HG03066 (cell line): Measurements from ENCODE around the gene TRAPPC3.
A peak's percentile ranks its signal among the peaks of the same experiment; 100 is the strongest.

ENCODE experiments used
- ATAC-seq: cut with Tn5 transposase; IDR thresholded peaks from one replicate; pipeline ENCODE4 v1.9.1; 2021; ENCODE audit warnings: low read depth; ENCODE audit not compliant: unreplicated experiment

The TRAPPC3 gene

GRCh38 chr1:36107394-36107793 is 41.9 kb downstream of the TRAPPC3 start:
- no peak for ATAC-seq

- ATAC-seq: no peak
Measured at GRCh38 chr1:36106269-36106668, 43.0 kb downstream of the TRAPPC3 start.

GRCh38 chr1:36101546-36101945 is 47.7 kb downstream of the TRAPPC3 start:
- no peak for ATAC-seq

GRCh38 chr1:36100376-36100775 is 48.9 kb downstream of the TRAPPC3 start:
- no peak for ATAC-seq

- no peak for ATAC-seq
Measured at GRCh38 chr1:36099681-36100341, 49.5 kb downstream of the TRAPPC3 start.

GRCh38 chr1:36098650-36099365 is 50.5 kb downstream of the TRAPPC3 start:
- no peak for ATAC-seq

DNA sequence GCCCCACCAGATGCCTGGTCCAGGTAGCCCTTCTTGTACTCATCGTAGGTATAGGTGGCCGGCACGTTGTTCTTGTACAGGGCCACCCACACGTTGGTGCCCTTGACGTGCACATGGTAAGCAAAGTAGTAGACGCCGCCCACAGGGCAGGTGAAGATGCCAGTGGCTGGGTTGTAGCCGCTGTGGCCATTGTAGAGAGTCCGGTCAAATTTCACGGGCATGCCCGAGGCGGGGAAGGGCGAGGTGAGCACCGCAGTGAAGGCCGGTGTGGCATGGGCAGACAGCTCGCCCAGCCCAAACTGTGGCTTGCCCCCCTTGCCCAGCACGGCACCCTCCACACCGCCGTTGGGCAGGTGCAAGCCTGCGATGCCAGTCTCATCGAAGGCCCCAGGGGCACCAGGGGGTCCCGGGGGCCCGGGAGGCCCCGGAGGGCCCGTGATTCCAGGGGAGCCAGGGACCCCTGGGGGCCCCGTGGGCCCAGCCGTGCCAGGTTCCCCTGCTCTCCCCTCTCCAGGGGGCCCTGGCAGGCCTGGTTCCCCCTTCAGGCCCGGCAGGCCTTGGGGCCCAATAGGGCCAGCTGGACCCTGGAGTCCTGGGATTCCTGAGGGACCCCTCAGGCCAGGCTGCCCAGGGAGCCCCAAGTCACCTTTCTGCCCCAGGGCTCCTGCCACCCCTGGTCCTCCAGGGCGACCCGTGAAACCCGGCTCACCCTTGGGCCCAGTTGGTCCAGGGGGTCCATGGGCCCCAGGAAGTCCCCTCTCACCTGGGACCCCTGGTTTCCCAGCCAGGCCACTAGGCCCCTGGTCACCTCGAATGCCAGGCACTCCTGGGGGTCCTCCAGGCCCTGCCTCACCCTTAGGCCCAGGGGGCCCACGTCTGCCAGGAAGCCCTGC is 51.3 kb downstream of the TRAPPC3 start:
- ATAC-seq: no peak

DNA sequence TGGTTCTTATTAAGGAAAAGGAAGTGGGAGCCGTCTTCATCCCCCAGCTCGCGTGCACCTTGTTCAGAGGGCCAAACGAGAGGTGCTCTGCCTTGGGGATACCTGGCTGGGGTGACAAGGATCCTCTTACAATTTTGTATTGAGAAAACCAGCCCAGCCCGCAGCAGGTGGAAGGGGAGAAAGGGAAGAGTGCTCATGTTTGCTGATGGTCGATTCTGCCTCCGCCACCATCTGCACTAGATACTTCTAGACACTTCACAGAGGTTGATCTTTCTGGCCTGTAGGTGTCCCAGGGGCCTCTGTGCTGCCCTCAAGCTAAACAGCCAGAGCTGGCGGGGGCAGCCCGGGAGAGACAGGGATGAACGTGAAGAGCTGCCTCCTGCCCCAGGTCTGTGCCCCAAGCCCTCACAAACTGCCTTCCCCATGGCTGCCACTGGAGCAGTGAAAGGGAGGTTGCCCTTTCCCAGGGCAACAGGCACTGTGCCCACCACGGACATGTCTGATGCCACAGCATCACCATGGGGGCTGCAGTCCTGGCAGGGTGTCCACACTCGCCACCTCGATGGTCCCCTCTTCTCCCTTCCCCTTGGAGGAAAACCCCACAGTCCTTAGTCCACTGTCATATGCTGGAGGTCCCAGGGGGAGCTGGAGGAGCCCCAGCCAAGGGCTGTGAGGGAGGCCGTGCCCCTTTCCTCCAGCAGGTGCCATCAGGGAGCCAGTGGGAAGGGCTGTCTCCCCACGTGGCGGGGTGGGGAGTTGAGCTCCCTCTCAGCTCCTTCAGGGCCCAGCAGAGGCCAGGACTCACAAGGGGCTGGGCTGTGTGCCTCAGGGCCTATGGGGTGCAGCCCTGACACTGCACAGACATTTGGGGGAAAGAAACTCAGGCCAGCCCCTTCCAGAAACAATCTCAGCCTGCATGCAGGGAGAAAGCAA is 52.5 kb downstream of the TRAPPC3 start:
- ATAC-seq: no peak

DNA sequence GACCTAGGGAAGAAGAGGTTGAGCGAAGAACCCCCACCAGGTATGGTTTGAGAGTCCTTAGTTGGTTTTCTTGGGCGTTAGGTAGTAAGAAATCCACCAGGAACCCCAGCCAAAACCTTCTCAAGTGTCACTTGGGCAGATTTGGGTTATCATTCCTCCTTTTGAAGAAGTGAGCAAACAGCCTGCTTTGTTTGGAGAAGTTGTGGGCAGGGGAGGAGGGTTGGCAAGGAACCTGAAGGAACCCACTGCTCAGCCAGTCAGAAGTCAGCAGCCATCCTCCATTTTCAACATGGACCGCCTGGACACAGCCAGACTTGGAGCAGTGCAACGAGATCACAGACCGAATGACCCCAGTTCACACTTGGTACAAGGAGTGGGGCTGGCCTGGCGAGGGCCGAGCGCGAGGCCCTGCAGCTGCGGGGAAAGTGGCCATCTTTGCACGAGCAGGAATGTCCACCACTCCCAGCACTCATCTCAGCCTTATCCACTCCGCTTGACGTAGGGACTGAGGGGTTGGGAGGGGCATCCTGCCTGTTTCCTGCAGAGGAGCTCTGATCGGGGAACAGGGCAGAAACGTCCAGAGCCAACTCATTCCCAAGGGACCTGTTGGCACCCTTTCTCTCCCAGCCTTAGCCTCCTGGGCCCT is 53.4 kb downstream of the TRAPPC3 start:
- no peak for ATAC-seq

DNA sequence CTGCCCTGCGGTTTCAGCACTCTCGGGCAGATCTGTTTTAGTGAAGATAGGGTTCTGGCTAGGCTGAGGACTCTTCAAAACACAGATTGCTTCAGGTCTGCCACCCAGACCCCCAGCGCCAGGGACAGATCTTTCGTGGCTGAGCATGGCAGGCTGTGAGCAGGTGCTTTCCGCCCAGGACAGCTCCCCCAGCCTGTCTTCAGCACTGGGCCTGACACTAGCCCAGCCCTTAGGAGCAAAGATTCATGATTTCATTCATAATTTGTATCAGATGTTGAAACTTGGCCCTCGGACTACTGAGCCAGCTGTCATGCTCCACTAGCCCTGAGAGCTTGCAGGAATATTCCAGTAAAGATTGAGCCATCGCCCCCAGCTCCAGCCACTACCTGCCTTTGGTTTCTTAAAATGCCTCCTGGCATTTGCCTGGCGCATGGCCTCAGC is 54.6 kb downstream of the TRAPPC3 start:
- ATAC-seq: no peak

DNA sequence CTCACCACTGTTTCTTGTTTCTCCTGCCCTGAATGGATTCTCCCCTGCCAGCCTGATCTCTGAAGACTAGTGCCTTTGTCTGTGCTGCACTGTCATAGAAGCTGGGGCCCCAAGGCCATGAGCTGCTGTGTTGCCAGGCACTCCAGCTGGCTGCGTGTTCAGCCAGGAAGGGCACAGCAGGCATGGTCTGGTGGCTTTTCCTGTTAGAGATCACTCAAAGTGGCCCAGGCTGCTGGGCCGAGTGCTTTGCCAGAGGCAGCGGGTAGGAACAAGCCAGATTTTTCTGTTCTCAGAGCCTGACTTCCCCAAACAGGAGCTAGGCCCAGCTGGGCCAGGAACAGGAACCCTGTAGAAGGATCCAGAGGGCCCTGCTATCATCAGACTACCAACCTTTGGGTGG is 55.4 kb downstream of the TRAPPC3 start:
- ATAC-seq: no peak

GRCh38 chr1:36093226-36093625 is 56.1 kb downstream of the TRAPPC3 start:
- ATAC-seq: no peak

DNA sequence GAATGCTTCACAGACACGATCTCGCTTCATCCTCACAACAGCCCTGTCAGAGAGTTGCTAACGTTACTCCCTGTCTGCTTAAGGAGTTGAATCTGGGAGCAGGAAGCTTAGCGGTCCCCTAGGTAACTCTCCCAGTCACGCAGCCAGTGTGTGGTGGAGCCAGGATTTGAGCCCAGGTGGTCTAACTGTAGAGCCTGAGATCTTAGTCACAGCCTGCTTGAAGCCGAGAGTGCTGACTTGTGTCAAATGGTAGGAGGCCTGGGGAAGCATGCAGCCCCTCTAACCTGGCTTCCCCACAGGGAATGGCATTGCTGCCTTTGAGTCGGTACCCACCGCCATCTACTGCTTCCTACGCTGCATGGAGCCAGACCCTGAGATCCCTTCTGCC is 56.5 kb downstream of the TRAPPC3 start:
- no peak for ATAC-seq

- ATAC-seq: no peak
Measured at GRCh38 chr1:36092166-36092797, 57.0 kb downstream of the TRAPPC3 start.

DNA sequence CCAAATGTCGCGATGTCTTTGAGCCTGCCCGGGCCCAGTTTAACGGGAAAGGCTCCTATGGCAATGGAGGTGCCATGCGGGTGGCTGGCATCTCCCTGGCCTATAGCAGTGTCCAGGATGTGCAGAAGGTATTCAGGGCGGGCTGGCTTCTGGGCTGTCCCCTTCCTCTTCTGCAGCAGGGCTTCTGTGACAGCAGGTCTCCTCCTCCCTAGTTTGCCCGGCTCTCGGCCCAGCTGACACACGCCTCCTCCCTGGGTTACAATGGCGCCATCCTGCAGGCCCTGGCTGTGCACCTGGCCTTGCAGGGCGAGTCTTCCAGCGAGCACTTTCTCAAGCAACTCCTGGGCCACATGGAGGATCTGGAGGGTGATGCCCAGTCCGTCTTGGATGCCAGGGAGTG is 57.6 kb downstream of the TRAPPC3 start:
- no peak for ATAC-seq

DNA sequence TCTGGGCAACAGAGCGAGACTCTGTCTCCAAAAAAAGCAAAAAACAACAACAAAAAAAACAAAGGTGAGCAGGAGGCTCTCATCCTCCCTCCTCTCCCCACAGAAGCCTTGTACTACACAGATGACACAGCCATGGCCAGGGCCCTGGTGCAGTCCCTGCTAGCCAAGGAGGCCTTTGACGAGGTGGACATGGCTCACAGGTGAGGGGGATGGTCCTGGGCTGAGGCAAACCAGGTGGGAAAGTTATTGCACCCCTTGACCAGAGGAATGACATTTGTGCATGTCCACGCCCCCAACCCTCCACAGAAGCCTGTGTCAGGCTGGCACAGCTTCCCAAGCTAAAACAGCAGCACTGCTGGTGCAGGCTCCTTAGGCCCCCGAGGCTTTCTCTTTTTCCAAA is 58.1 kb downstream of the TRAPPC3 start:
- ATAC-seq: no peak

- no peak for ATAC-seq
Measured at GRCh38 chr1:36089393-36090121, 59.7 kb downstream of the TRAPPC3 start.

DNA sequence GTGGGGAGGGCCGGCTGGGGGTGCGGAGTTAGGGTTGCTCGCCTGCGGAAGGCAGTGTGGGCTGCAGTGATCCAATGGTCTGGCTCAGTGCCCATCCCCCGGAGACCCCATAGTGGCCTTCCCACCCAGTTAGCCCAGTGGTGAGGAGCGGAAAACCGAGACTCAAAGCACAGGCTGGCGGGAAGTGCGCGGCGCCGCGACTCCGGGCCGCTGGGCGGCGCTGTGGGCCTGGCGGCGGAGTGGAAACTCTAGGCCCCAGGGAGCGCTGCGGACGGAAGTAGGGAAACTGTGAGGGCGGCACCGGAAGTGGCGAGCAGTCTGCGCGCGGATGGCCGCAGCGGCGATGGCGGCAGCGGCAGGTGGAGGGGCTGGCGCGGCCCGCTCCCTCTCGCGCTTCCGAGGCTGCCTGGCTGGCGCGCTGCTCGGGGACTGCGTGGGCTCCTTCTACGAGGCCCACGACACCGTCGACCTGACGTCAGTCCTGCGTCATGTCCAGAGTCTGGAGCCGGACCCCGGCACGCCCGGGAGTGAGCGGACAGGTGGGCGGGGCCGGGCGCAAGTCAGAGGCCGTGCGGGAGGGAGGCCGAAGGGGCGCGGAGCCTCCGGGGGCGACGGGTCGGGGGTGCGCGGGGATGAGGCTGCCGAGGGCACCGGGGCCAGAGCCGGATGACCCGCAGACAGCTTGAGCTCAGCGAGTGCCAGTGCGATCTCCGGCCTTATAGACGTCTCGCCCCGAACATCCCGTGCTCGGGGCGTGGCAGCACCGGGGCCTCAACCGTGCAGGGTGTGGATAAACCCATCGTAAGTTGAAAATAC is 60.5 kb downstream of the TRAPPC3 start, which contains the start of gene ADPRS:
TSS of gene ADPRS (plus strand) at position 316 of the 816 bp plus-strand sequence. CDS start at position 329, 13 bp downstream.
- ATAC-seq: peak; percentile 81
